Activated CD8-positive, alpha-beta T cell treated with anti-CD3 and anti-CD28 coated beads for 36 hours (primary cell): ENCODE results near the gene GALNT9. TPM values are rescaled to one million over a fixed set of nuclear protein-coding genes. Genes with fewer than 3 reads are reported as not detected.

Experiments
- ATAC-seq: fragments of 200-7000 bp; cut with Tn5 transposase; one replicate; pipeline ENCODE4 v1.10.0; 2021; ENCODE audit warnings: mild to moderate bottlenecking, moderate library complexity
- CTCF ChIA-PET: fragments of 350-600 bp; sonication (Branson Sonifier 250); formaldehyde crosslinking; loops from one replicate; lab custom pipeline; 2021; ENCODE audit warnings: antibody characterized with exemption; lab: Charles Lee
- POLR2A ChIA-PET: fragments of 350-600 bp; sonication (Branson Sonifier 250); formaldehyde crosslinking; loops from one replicate; lab custom pipeline; 2021; ENCODE audit warnings: antibody characterized with exemption; lab: Charles Lee
- DNase-seq: peaks from one replicate; pipeline ENCODE4 v3.0.0-alpha.2; 2020
- H3K27ac Mint-ChIP-seq: one replicate; pipeline ENCODE4 v1.8.0; 2021; ENCODE audit warnings: mild to moderate bottlenecking, mixed read lengths
- H3K27me3 Mint-ChIP-seq: one replicate; pipeline ENCODE4 v1.8.0; 2021; ENCODE audit warnings: mixed read lengths
- H3K36me3 Mint-ChIP-seq: one replicate; pipeline ENCODE4 v1.8.0; 2021; ENCODE audit warnings: low read depth, mixed read lengths
- H3K4me1 Mint-ChIP-seq: one replicate; pipeline ENCODE4 v1.8.0; 2021; ENCODE audit warnings: low read depth, mixed read lengths
- H3K4me3 Mint-ChIP-seq: one replicate; pipeline ENCODE4 v1.8.0; 2021; ENCODE audit warnings: mild to moderate bottlenecking, moderate library complexity, mixed read lengths
- H3K9me3 Mint-ChIP-seq: one replicate; pipeline ENCODE4 v1.8.0; 2021; ENCODE audit warnings: mixed read lengths
- CTCF ChIP-seq: fragments of 200-600 bp; IDR thresholded peaks from one replicate; pipeline ENCODE4 v1.8.0; 2022; ENCODE audit warnings: antibody characterized with exemption, mild to moderate bottlenecking
- intact Hi-C: fragments of 100-400 bp; cut with micrococcal nuclease; formaldehyde crosslinking; loops from one replicate; pipeline ENCODE4 v1.10.0; 2022
- total RNA-seq, 2 experiments: library from RNA; stranded (reverse); gene quantifications; one replicate each; pipeline ENCODE4 v1.2.3, GENCODE V29; 2021

GALNT9 gene
- total RNA-seq, 2 experiments from 2014 or later, result not detected

- no peaks in the 10 kb centered on the region for H3K36me3 Mint-ChIP-seq
- no peak for DNase-seq
- peaks cover 11% of the 10 kb centered on the region for H3K27me3 Mint-ChIP-seq
- peaks cover 3% of the 10 kb centered on the region for H3K9me3 Mint-ChIP-seq
- intact Hi-C loops, result no loop called here
- H3K27ac Mint-ChIP-seq, result no peak overlapping the region
- CTCF ChIA-PET, result no interaction called here
- TF ChIP-seq CTCF, result no peak
- POLR2A ChIA-PET, result no interaction called here
- no peak overlapping the region for H3K4me3 Mint-ChIP-seq
- ATAC-seq, result no peak
- H3K4me1 Mint-ChIP-seq, result peaks cover 8% of the 10 kb centered on the region
Measured at GRCh38 chr12:132345561-132346200, 16.3 kb upstream of the GALNT9 start.

- Mint-ChIP-seq H3K4me1 (peaks cover 8% of the 10 kb centered on the region), H3K4me3 (no peak overlapping the region), H3K27ac (no peak overlapping the region), H3K36me3 (no peaks in the 10 kb centered on the region), H3K9me3 (peaks cover 3% of the 10 kb centered on the region), H3K27me3 (peaks cover 11% of the 10 kb centered on the region)
- ATAC-seq (no peak), DNase-seq (no peak)
- ChIA-PET POLR2A (no interaction called here), CTCF (no interaction called here)
- intact Hi-C loops, result no loop called here
- no peak for TF ChIP-seq CTCF
Measured at GRCh38 chr12:132345126-132345525, 15.7 kb upstream of the GALNT9 start.

- ChIA-PET CTCF (no interaction called here), POLR2A (no interaction called here)
- Mint-ChIP-seq H3K4me3 (no peak overlapping the region), H3K4me1 (peaks cover 8% of the 10 kb centered on the region), H3K27me3 (peaks cover 11% of the 10 kb centered on the region), H3K27ac (no peak overlapping the region), H3K9me3 (peaks cover 3% of the 10 kb centered on the region), H3K36me3 (no peaks in the 10 kb centered on the region)
- no peak for TF ChIP-seq CTCF
- DNase-seq, result no peak
- no peak for ATAC-seq
- intact Hi-C loops, result no loop called here
Measured at GRCh38 chr12:132344601-132345000, 15.2 kb upstream of the GALNT9 start.

GRCh38 chr12:132344181-132344580, 14.8 kb upstream of the GALNT9 start:
- peaks cover 8% of the 10 kb centered on the region for H3K4me1 Mint-ChIP-seq
- intact Hi-C loops, result no loop called here
- CTCF ChIA-PET, result no interaction called here
- H3K36me3 Mint-ChIP-seq, result no peaks in the 10 kb centered on the region
- peaks cover 11% of the 10 kb centered on the region for H3K27me3 Mint-ChIP-seq
- DNase-seq (no peak), ATAC-seq (no peak)
- no peak for TF ChIP-seq CTCF
- peaks cover 3% of the 10 kb centered on the region for H3K9me3 Mint-ChIP-seq
- no peak overlapping the region for H3K27ac Mint-ChIP-seq
- no peak overlapping the region for H3K4me3 Mint-ChIP-seq
- POLR2A ChIA-PET, result no interaction called here

GRCh38 chr12:132343294-132344004, 14.1 kb upstream of the GALNT9 start:
- no peak for TF ChIP-seq CTCF
- Mint-ChIP-seq H3K27ac (no peak overlapping the region), H3K9me3 (peaks cover 3% of the 10 kb centered on the region), H3K4me1 (peaks cover 8% of the 10 kb centered on the region), H3K27me3 (peaks cover 11% of the 10 kb centered on the region), H3K4me3 (no peak overlapping the region), H3K36me3 (no peaks in the 10 kb centered on the region)
- DNase-seq (no peak), ATAC-seq (no peak)
- intact Hi-C loops, result no loop called here
- CTCF ChIA-PET, result no interaction called here
- POLR2A ChIA-PET, result no interaction called here
